Daoy (cell line): Measurements from ENCODE around the gene CEP76. TPM values are rescaled to one million over a fixed set of nuclear protein-coding genes. Genes with fewer than 3 reads are reported as not detected.
"Not testable (repeated sequence)": the region's sequence is repeated elsewhere in the genome, so short reads cannot be mapped to it uniquely, and the experiment has no call there.

Experiments
- DNase-seq: peaks from one replicate; pipeline ENCODE4 v3.0.0-alpha.2; 2015; ENCODE audit warnings: low read depth
- total RNA-seq: library from RNA; depleted of rRNA; stranded (reverse); fragments of >200 nt; shearing (Covaris generic); gene quantifications from 2 replicates; pipeline ENCODE4 v1.2.3, GENCODE V29; 2014; rRNA removed

Gene CEP76
- total RNA-seq, 1 experiment from 2014 or later, result 17.7 TPM

- no peak for DNase-seq
These were observed 57.3 kb downstream of the CEP76 start for GRCh38 chr18:12645254-12645653.

- not testable (repeated sequence) for DNase-seq
These were observed 58.8 kb downstream of the CEP76 start for GRCh38 chr18:12643756-12644155.

GRCh38 chr18:12640881-12641200, 61.7 kb downstream of the CEP76 start:
- no peak for DNase-seq

- DNase-seq, result peak; percentile 81
These were observed 62.3 kb downstream of the CEP76 start for GRCh38 chr18:12639990-12640880.

- no peak for DNase-seq
These were observed 63.8 kb downstream of the CEP76 start for GRCh38 chr18:12638644-12639124.

GRCh38 chr18:12637901-12638643, 64.5 kb downstream of the CEP76 start:
- DNase-seq, result no peak

- DNase-seq, result no peak
These were observed 65.1 kb downstream of the CEP76 start for GRCh38 chr18:12637393-12637792.

- DNase-seq, result no peak
These were observed 70.6 kb downstream of the CEP76 start for GRCh38 chr18:12631831-12632477.

- DNase-seq, result peak; percentile 30
These were observed 72.4 kb downstream of the CEP76 start for GRCh38 chr18:12630136-12630535.

GRCh38 chr18:12628706-12629702, 73.5 kb downstream of the CEP76 start:
- peak; percentile 58 for DNase-seq

GRCh38 chr18:12627199-12627598, 75.3 kb downstream of the CEP76 start:
- DNase-seq, result not testable (repeated sequence)

GRCh38 chr18:12625241-12625640, 77.3 kb downstream of the CEP76 start:
- no peak for DNase-seq

Other genes starting within 250 kb of the CEP76 start
- 16.6 and 20.2 TPM in 2 replicates for gene SPIRE1, start 44.6 kb downstream of the CEP76 start, total RNA-seq
- 105 and 108 TPM in 2 replicates for gene PSMG2, start 319 bp upstream of the CEP76 start, total RNA-seq
- gene PTPN2, start 181.5 kb upstream of the CEP76 start, total RNA-seq, result 33.4 and 48.9 TPM in 2 replicates
- 57.8 and 125 TPM in 2 replicates for gene SEH1L, start 245.3 kb upstream of the CEP76 start, total RNA-seq